Epithelial cell of proximal tubule (primary cell): Measurements from ENCODE around the gene TXN. TPM values are rescaled to one million over a fixed set of nuclear protein-coding genes. Genes with fewer than 3 reads are reported as not detected.

Experiments
- DNase-seq: peaks from one replicate; pipeline ENCODE4 v3.0.0-alpha.2; 2011; ENCODE audit warnings: low read depth
- H3K4me3 ChIP-seq: 2 replicates; pipeline ENCODE4 v1.5.1; 2011; ENCODE audit warnings: low read depth, mild to moderate bottlenecking, low read length
- total RNA-seq: library from RNA; depleted of rRNA; stranded (reverse); fragments of >200 nt; gene quantifications from 2 replicates; pipeline ENCODE4 v1.2.3, GENCODE V29; 2015
- TF ChIP-seq, protein P1 (sequence below): conservative IDR thresholded peaks from 2 replicates; pipeline ENCODE4 v1.5.1; 2012; ENCODE audit warnings: low read depth, mild to moderate bottlenecking, low read length

TXN gene
- total RNA-seq, 1 donor from 2014 or later: 307 TPM

DNA sequence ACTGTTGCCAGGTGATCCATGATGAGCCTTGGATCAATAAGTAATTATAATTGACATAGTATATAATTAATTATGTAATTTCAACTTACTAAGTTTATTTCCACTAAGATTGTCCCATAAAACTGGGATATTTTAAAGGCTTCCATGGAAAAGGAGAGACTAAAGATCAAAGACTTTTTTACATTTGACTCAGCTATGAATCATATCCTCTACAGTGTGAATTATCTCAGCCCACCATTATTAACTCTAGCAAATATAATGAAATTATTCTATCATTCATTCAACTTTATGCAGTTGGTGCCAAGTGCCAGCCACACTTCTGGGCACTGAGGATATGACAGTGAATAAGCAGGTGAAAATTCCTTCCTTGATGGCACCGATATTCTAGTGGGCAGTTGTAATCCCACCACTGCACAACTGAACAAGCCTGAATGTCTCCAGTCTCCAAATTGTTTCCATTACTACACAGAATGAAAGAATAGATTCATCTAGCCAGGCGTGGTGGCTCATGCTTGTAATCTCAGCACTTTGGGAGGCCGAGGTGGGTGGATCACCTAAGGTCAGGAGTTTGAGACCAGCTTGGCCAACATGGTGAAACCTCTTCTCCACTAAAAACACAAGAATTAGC is 21.9 kb upstream of the TXN start:
- TF ChIP-seq, protein P1, sequence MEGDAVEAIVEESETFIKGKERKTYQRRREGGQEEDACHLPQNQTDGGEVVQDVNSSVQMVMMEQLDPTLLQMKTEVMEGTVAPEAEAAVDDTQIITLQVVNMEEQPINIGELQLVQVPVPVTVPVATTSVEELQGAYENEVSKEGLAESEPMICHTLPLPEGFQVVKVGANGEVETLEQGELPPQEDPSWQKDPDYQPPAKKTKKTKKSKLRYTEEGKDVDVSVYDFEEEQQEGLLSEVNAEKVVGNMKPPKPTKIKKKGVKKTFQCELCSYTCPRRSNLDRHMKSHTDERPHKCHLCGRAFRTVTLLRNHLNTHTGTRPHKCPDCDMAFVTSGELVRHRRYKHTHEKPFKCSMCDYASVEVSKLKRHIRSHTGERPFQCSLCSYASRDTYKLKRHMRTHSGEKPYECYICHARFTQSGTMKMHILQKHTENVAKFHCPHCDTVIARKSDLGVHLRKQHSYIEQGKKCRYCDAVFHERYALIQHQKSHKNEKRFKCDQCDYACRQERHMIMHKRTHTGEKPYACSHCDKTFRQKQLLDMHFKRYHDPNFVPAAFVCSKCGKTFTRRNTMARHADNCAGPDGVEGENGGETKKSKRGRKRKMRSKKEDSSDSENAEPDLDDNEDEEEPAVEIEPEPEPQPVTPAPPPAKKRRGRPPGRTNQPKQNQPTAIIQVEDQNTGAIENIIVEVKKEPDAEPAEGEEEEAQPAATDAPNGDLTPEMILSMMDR: no peak
- DNase-seq: no peak
- no peak overlapping the region for H3K4me3 ChIP-seq

DNA sequence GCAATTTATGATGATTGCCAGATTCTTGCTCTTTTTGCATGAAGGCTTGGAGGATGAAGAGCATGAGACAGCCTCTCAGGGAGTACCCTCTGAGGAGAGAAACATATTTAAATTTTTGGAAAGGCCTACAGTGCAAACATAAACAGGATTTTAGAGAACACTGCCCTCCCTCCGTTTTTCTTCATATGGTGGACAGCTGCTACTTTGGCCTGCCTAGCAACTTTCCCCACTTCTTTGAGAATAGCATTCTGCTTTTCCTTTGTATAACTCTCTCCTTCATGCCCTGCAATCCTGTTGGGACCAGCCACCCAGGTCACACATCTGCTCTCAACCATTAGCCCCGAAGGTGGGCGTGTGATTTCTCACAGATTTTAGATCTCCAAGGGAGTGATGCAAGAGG is 20.5 kb upstream of the TXN start:
- DNase-seq: no peak
- H3K4me3 ChIP-seq: no peak overlapping the region
- TF ChIP-seq, protein P1: no peak

DNA sequence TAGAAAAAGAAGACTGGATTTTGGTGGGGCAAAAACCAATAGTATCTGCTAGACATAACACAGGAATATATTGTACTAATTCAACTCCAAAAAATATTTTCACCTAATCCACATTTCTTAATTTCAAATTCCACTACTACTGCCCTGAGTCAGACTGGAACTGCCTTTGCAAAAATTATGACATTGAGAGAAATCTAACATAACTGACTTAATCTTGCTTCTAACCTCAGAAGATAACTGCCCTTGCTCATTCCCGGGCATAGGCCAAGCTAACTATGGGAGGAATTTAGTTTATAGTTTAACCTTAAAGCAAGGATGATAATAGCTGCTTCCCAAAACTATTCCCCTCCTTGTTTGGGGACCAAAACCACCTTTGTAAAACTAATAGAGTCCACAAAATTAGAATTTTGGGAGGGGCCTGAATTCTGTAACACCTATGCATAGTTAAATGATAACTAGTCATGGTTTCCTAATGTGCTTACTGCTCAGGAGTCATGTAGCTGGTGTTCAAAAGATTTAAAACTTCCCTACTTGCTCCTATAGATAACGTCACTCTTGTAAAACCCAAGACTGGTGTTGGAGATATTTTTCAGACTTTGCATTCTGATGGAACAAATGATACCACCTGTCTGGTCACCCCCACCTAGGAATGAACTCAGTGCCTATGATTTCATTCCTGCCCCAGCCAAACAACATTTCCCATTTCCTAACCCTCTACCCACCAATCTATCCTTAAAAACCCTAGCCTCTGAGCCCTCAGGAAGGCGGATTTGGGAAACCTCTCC is 14.1 kb upstream of the TXN start:
- TF ChIP-seq, protein P1: no peak
- DNase-seq: no peak
- no peak overlapping the region for H3K4me3 ChIP-seq

DNA sequence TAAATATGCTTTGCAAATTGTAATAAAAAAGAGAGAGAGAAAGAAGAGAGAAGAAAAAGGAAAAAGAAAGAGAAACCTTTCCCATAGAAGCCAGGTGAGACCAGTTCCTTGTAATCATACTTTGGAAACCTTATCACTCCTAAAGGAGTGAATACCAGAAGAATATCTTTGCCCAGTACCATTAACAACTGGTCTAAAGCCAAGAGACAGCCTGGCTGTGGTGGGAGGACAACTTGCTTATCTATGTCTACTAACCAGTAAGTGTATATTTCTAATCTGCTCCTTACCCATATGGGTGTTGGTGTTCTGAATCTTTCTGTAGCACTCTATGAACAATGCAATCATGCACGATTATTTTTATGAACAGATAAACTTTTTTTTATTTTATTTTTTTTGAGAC is 10.5 kb upstream of the TXN start:
- no peak for DNase-seq
- TF ChIP-seq, protein P1: no peak
- no peak overlapping the region for H3K4me3 ChIP-seq

DNA sequence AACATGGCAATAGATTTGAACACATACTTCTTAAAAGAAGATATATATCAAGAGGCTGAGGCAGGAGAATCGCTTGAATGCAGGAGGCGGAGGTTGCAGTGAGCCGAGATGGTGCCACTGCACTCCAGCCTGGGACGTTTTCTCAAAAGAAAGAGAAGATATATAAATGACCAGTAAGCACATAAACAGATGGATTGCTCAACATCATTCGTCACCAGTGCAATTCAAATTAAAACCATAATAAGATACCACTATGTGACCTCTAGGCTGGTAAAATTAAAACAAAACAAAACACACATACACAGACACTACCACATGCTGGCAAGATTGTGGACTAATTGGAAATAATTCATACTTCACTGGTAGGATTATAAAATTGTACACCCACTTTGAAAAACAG is 5.3 kb upstream of the TXN start:
- no peak overlapping the region for H3K4me3 ChIP-seq
- TF ChIP-seq, protein P1: no peak
- DNase-seq: no peak

DNA sequence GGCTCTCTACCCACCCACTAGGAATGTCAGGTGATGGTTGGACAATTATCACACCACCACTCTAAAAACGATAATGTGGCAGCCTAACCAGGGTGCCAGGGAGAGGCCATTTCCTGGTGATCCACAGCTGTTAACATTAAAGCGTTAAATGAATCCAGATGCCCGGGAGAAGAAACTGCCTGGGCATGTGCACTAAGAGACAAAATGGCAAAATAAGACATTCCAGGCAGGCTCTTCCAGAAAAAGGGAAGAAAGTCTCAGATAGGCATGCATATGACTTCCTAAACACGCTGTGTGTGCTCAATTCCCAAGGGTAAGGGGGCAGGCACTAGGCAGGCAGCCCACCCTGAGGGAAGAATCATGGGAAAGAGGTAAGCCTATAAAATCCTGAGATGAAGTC is 4.6 kb upstream of the TXN start:
- no peak for DNase-seq
- TF ChIP-seq, protein P1: no peak
- no peak overlapping the region for H3K4me3 ChIP-seq
